Peyer's patch (tissue), 4 donors: Measurements from ENCODE around the gene MOK. TPM values are rescaled to one million over a fixed set of nuclear protein-coding genes. Genes with fewer than 3 reads are reported as not detected.

ENCODE experiments used
- DNase-seq, 3 donors: peaks; one replicate each; pipeline ENCODE4 v3.0.0-alpha.2; 2017 to 2019
- H3K27ac ChIP-seq, 4 donors: fragments of 200-600 bp; sonication (generic); one replicate each; pipeline ENCODE4 v1.5.1; 2016 to 2019
- H3K27me3 ChIP-seq, 2 donors: fragments of 200-600 bp; sonication (generic); one replicate each; pipeline ENCODE4 v1.5.1; 2019
- H3K36me3 ChIP-seq, 3 donors: fragments of 200-600 bp; sonication (generic); one replicate each; pipeline ENCODE4 v1.5.1; 2016 to 2019
- H3K4me1 ChIP-seq, 4 donors: fragments of 200-600 bp; sonication (generic); one replicate each; pipeline ENCODE4 v1.5.1; 2016 to 2019
- H3K4me3 ChIP-seq, 4 donors: fragments of 200-600 bp; sonication (generic); 1 replicate in 3 of 4; 2 replicates in 1 of 4; pipeline ENCODE4 v1.5.1; 2016 to 2019; ENCODE audit warnings: mild to moderate bottlenecking in 1 of 4
- H3K9me3 ChIP-seq, 4 donors: fragments of 200-600 bp; sonication (generic); one replicate each; pipeline ENCODE4 v1.5.1; 2016 to 2019; ENCODE audit warnings: mild to moderate bottlenecking in 1 of 4
- CTCF ChIP-seq, 6 experiments: fragments of 450-650 bp in 4 of 6; fragments of 200-600 bp in 2 of 6; sonication (generic) in 1 of 6; IDR thresholded peaks; one replicate each; pipeline ENCODE4 v1.5.1; 2017 to 2019; ENCODE audit warnings: antibody characterized with exemption in 6 of 6, mild to moderate bottlenecking in 3 of 6, moderate library complexity in 1 of 6
- POLR2A ChIP-seq, 2 donors: fragments of 450-650 bp; IDR thresholded peaks; one replicate each; pipeline ENCODE4 v1.5.1; 2017; ENCODE audit warnings: antibody characterized with exemption in 2 of 2, mild to moderate bottlenecking in 2 of 2, moderate library complexity in 2 of 2
- total RNA-seq, 4 donors: library from RNA; depleted of rRNA; stranded (reverse); fragments of >200 nt; gene quantifications; one replicate each; pipeline ENCODE4 v1.1.0, GENCODE V29; 2016

MOK gene
- total RNA-seq, 4 donors from 2014 or later, result 4.6 to 30.5 (median 14.6) TPM

- no peak overlapping the region for H3K27ac ChIP-seq
- H3K4me3 ChIP-seq, result no peak overlapping the region
- TF ChIP-seq CTCF (IDR thresholded peaks at IDR 0.05) (no peak), POLR2A (IDR thresholded peaks at IDR 0.05) (no peak)
- H3K9me3 ChIP-seq, result no peaks in the 10 kb centered on the region
- H3K4me1 ChIP-seq, result peaks cover 0 to 6% (median 0%) of the 10 kb centered on the region in 4 donors
- H3K36me3 ChIP-seq, result no peaks in the 10 kb centered on the region
- H3K27me3 ChIP-seq, result no peaks in the 10 kb centered on the region
- DNase-seq, result no peak
Observed at GRCh38 chr14:102232348-102232625, 72.7 kb downstream of the MOK start.

- Histone ChIP-seq H3K27me3 (no peaks in the 10 kb centered on the region), H3K36me3 (no peaks in the 10 kb centered on the region), H3K4me3 (no peak overlapping the region), H3K27ac (no peak overlapping the region), H3K9me3 (no peaks in the 10 kb centered on the region), H3K4me1 (peaks cover 0 to 6% (median 0%) of the 10 kb centered on the region in 4 donors)
- DNase-seq, result no peak
- TF ChIP-seq POLR2A (IDR thresholded peaks at IDR 0.05) (no peak), CTCF (IDR thresholded peaks at IDR 0.05) (no peak)
Observed at GRCh38 chr14:102231476-102232347, 73.3 kb downstream of the MOK start.

- H3K9me3 ChIP-seq, result no peaks in the 10 kb centered on the region
- H3K4me3 ChIP-seq, result no peak overlapping the region
- TF ChIP-seq POLR2A (IDR thresholded peaks at IDR 0.05) (no peak), CTCF (IDR thresholded peaks at IDR 0.05) (no peak)
- H3K4me1 ChIP-seq, result peaks cover 0 to 5% (median 0%) of the 10 kb centered on the region in 4 donors
- no peaks in the 10 kb centered on the region for H3K36me3 ChIP-seq
- H3K27ac ChIP-seq, result no peak overlapping the region
- H3K27me3 ChIP-seq, result no peaks in the 10 kb centered on the region
- no peak for DNase-seq
Observed at GRCh38 chr14:102230481-102231210, 74.3 kb downstream of the MOK start.

- Histone ChIP-seq H3K27me3 (no peaks in the 10 kb centered on the region), H3K4me3 (no peak overlapping the region), H3K36me3 (no peaks in the 10 kb centered on the region), H3K4me1 (no peaks in the 10 kb centered on the region), H3K9me3 (no peaks in the 10 kb centered on the region), H3K27ac (no peak overlapping the region)
- no peak for TF ChIP-seq CTCF (IDR thresholded peaks at IDR 0.05)
- no peak for TF ChIP-seq POLR2A (IDR thresholded peaks at IDR 0.05)
- no peak for DNase-seq
Observed at GRCh38 chr14:102229739-102230092, 75.2 kb downstream of the MOK start.

- no peak overlapping the region for H3K4me3 ChIP-seq
- H3K27ac ChIP-seq, result no peak overlapping the region
- DNase-seq, result no peak
- H3K4me1 ChIP-seq, result no peaks in the 10 kb centered on the region
- no peaks in the 10 kb centered on the region for H3K36me3 ChIP-seq
- TF ChIP-seq POLR2A (IDR thresholded peaks at IDR 0.05) (no peak), CTCF (IDR thresholded peaks at IDR 0.05) (no peak)
- no peaks in the 10 kb centered on the region for H3K9me3 ChIP-seq
- H3K27me3 ChIP-seq, result no peaks in the 10 kb centered on the region
Observed at GRCh38 chr14:102229071-102229738, 75.8 kb downstream of the MOK start.
